DND-41 (cell line): ENCODE results near the gene MYO3A.

Source experiments
- ATAC-seq: fragments of 200-7000 bp; cut with Tn5 transposase; 3 replicates; pipeline ENCODE4 v1.9.1; 2021; ENCODE audit warnings: low read depth; ENCODE audit not compliant: insufficient read depth
- DNase-seq: peaks from one replicate; pipeline ENCODE4 v3.0.0-alpha.2; 2020
- H2AFZ ChIP-seq: 2 replicates; pipeline ENCODE4 v1.6.0; 2012; ENCODE audit warnings: low read depth, low read length
- H3K27ac ChIP-seq: 2 replicates; pipeline ENCODE4 v1.5.1; 2012; ENCODE audit warnings: low read length, inconsistent platforms
- H3K27me3 ChIP-seq: fragments of 200-600 bp; sonication (generic); 2 replicates; pipeline ENCODE4 v1.6.0; 2012; ENCODE audit warnings: low read length, mild to moderate bottlenecking, inconsistent platforms; ENCODE audit not compliant: insufficient read depth, poor library complexity
- H3K36me3 ChIP-seq: 2 replicates; pipeline ENCODE4 v1.5.1; 2012; ENCODE audit warnings: low read length, inconsistent platforms; ENCODE audit not compliant: insufficient read depth
- H3K4me1 ChIP-seq: 2 replicates; pipeline ENCODE4 v1.5.1; 2012; ENCODE audit warnings: mild to moderate bottlenecking, low read length; ENCODE audit not compliant: insufficient read depth
- H3K4me2 ChIP-seq: 2 replicates; pipeline ENCODE4 v1.6.0; 2012; ENCODE audit warnings: mild to moderate bottlenecking, moderate library complexity, low read length, inconsistent platforms; ENCODE audit not compliant: insufficient read depth
- H3K4me3 ChIP-seq, 2 experiments: fragments of 200-600 bp in 1 of 2; shearing (Covaris generic) in 1 of 2; 2 replicates each; pipeline ENCODE4 v1.5.1; 2012 to 2016; ENCODE audit warnings: inconsistent platforms in 2 of 2, low read length in 2 of 2, mild to moderate bottlenecking in 2 of 2, low read depth in 1 of 2, moderate library complexity in 1 of 2
- H3K79me2 ChIP-seq: 2 replicates; pipeline ENCODE4 v1.6.0; 2012; ENCODE audit warnings: low read length, inconsistent platforms; ENCODE audit not compliant: insufficient read depth
- H3K9ac ChIP-seq: 2 replicates; pipeline ENCODE4 v1.6.0; 2012; ENCODE audit warnings: low read depth, mild to moderate bottlenecking, inconsistent platforms, low read length, moderate library complexity
- H3K9me3 ChIP-seq: 2 replicates; pipeline ENCODE4 v1.5.1; 2012; ENCODE audit warnings: low read length, moderate library complexity, mild to moderate bottlenecking, inconsistent platforms; ENCODE audit not compliant: insufficient read depth, severe bottlenecking
- H4K20me1 ChIP-seq: 2 replicates; pipeline ENCODE4 v1.6.0; 2012; ENCODE audit warnings: low read length; ENCODE audit not compliant: insufficient read depth
- EZH2 ChIP-seq: IDR thresholded peaks from 3 replicates; pipeline ENCODE4 v1.6.1; 2012; ENCODE audit warnings: borderline replicate concordance, low read depth, mild to moderate bottlenecking, moderate library complexity, low read length, inconsistent platforms; ENCODE audit not compliant: severe bottlenecking
- TF ChIP-seq, protein P1 (sequence below): IDR thresholded peaks from 2 replicates; pipeline ENCODE4 v1.5.1; 2012; ENCODE audit warnings: borderline replicate concordance, low read length, moderate library complexity, mild to moderate bottlenecking; ENCODE audit not compliant: poor library complexity, severe bottlenecking; ENCODE audit errors: extremely low read depth

Gene MYO3A

DNA sequence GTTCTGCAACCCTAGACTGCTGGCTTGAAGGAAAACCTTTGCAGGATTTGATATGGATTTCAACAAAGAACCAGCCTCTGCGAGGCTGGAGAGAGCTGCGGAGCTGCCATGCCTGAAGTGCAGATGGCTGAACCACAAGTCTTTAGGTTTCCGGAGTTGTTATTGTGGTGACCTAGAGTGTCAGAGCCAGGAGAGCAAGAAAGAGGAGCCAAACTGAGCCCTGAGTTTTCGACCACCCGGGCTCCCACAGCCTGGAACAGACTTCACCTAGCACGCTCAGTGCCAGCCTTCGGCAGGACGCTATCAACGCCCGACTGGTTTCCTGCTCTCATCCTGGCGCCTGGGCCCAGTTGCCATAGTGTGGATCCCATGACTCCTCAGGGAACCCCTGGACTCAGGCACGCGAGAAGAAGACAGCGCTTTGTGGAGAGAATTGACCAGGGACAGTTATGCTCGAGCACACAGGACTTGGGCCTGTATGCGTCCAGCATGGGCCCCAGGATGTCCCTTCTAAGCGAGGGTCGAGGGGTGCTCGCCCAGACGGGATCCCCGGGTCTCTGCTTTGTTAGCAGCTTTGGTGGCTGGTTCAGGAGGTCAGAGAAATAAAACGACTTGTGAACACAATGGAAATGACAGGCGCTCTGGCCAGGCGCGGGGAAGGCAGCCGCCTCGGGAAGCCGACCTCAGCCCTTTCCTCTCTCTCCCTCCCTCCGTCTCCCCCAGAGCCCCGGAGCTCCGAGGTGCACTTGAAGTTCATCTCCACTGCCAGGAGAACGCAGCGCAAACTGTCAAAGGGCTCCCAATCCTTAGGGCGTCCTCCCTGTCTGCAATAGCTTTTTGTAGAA lies 280.7 kb downstream of the MYO3A start:
- Histone ChIP-seq H3K27me3 (peaks cover 34% of the 10 kb centered on the region), H3K36me3 (no peaks in the 10 kb centered on the region), H3K9me3 (no peaks in the 10 kb centered on the region), H3K4me1 (peaks cover 32% of the 10 kb centered on the region), H3K4me3 (peak overlapping the region; percentile 12 to 58; a peak in 3 of 4 replicates), H4K20me1 (peaks cover 14% of the 10 kb centered on the region; the same call in 1 of the 2 replicates), H3K27ac (peak overlapping the region; percentile 43), H2AFZ (peak overlapping the region; percentile 71), H3K79me2 (no peaks in the 10 kb centered on the region), H3K9ac (peak overlapping the region; percentile 50), H3K4me2 (peak overlapping the region; percentile 91)
- peak; percentile 52 for ATAC-seq
- TF ChIP-seq, protein P1, sequence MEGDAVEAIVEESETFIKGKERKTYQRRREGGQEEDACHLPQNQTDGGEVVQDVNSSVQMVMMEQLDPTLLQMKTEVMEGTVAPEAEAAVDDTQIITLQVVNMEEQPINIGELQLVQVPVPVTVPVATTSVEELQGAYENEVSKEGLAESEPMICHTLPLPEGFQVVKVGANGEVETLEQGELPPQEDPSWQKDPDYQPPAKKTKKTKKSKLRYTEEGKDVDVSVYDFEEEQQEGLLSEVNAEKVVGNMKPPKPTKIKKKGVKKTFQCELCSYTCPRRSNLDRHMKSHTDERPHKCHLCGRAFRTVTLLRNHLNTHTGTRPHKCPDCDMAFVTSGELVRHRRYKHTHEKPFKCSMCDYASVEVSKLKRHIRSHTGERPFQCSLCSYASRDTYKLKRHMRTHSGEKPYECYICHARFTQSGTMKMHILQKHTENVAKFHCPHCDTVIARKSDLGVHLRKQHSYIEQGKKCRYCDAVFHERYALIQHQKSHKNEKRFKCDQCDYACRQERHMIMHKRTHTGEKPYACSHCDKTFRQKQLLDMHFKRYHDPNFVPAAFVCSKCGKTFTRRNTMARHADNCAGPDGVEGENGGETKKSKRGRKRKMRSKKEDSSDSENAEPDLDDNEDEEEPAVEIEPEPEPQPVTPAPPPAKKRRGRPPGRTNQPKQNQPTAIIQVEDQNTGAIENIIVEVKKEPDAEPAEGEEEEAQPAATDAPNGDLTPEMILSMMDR = no peak
- TF ChIP-seq EZH2 = peak; percentile 30
- DNase-seq = peak; percentile 52

DNA sequence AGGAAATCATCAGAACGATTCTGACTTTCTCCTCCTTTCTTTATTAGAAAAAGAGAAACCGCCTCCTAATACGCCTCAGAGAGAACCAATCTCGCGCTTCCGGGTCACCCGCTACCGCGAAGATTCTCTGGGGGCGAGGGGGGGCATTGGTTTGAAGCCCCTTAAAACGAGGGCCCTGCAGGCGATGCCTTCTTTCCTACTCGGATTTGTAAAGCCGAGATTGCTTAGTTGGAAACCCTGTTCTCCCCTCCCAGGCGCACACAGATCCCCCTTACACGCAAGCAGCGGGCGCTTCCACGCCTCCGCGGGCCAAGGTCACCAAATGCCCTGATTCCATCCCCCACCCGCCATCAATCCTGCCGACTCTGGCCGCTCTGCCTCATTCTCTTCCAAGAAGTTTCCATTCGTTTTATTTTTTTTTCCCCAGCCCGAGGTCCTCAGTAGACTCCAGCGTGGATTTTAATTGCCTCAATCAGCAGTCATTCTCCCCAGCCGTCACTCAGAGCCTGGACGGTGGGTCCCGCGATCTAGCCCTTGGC lies 281.4 kb downstream of the MYO3A start:
- peak overlapping the region; percentile 50 for H3K9ac ChIP-seq
- TF ChIP-seq, protein P1 = no peak
- no peak for TF ChIP-seq EZH2
- H3K4me2 ChIP-seq = peak overlapping the region; percentile 91
- DNase-seq (peak; percentile 25), ATAC-seq (no peak; the same call in 2 of the 3 replicates)
- H3K4me1 ChIP-seq = peaks cover 32% of the 10 kb centered on the region
- peak overlapping the region; percentile 34; the same call in 1 of the 2 replicates for H3K27ac ChIP-seq
- H3K4me3 ChIP-seq = peak overlapping the region; percentile 12 to 58; a peak in 3 of 4 replicates
- H3K27me3 ChIP-seq = peaks cover 34% of the 10 kb centered on the region
- H4K20me1 ChIP-seq = peaks cover 14% of the 10 kb centered on the region; the same call in 1 of the 2 replicates
- H3K9me3 ChIP-seq = no peaks in the 10 kb centered on the region
- no peaks in the 10 kb centered on the region for H3K36me3 ChIP-seq
- H3K79me2 ChIP-seq = no peaks in the 10 kb centered on the region
- H2AFZ ChIP-seq = peak overlapping the region; percentile 71

DNA sequence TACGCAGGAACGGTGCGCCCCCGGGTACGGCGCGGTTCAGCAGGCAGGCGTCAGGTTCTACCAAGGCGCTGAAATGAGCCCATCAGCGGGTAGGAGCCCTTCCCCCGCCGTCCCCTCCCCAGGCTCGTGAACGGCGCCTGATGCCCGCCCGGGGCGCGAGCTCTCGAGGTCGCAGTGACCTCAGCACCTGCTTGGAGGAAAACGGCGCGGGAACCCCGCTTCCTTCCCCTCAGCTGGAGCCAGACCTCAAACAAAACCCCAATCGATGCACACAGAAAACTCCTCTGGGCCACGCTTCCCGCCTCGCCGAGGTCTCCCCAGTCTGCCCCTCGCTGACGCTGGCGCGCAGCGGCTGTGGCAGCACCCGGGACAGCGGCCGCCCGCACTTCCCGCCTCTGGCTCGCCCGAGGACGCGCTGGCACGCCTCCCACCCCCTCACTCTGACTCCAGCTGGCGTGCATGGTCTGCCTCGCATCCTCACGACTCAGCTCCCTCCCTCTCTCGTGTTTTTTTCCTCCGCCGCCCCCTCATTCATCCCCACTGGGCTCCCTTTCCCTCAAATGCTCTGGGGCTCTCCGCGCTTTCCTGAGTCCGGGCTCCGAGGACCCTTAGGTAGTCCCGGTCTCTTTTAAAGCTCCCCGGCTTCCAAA lies 282.0 kb downstream of the MYO3A start:
- H3K9ac ChIP-seq = peak overlapping the region; percentile 50
- H3K4me1 ChIP-seq = peaks cover 32% of the 10 kb centered on the region
- ATAC-seq = peak; percentile 95
- DNase-seq = peak; percentile 82
- H3K79me2 ChIP-seq = no peaks in the 10 kb centered on the region
- peak overlapping the region; percentile 34; the same call in 1 of the 2 replicates for H3K27ac ChIP-seq
- H4K20me1 ChIP-seq = peaks cover 14% of the 10 kb centered on the region; the same call in 1 of the 2 replicates
- no peak for TF ChIP-seq EZH2
- TF ChIP-seq, protein P1 = no peak
- H3K4me3 ChIP-seq = peak overlapping the region; percentile 12 to 58; a peak in 3 of 4 replicates
- no peaks in the 10 kb centered on the region for H3K9me3 ChIP-seq
- peaks cover 34% of the 10 kb centered on the region for H3K27me3 ChIP-seq
- H3K36me3 ChIP-seq = no peaks in the 10 kb centered on the region
- peak overlapping the region; percentile 91 for H3K4me2 ChIP-seq
- peak overlapping the region; percentile 71 for H2AFZ ChIP-seq
